Measurements from ENCODE around the gene UFSP2. TPM values are rescaled to one million over a fixed set of nuclear protein-coding genes. Genes with fewer than 3 reads are reported as not detected.

Gene UFSP2
- total and polyA plus RNA-seq, 4 donors, result 13.6 to 48.8 (median 21.9) TPM

DNA sequence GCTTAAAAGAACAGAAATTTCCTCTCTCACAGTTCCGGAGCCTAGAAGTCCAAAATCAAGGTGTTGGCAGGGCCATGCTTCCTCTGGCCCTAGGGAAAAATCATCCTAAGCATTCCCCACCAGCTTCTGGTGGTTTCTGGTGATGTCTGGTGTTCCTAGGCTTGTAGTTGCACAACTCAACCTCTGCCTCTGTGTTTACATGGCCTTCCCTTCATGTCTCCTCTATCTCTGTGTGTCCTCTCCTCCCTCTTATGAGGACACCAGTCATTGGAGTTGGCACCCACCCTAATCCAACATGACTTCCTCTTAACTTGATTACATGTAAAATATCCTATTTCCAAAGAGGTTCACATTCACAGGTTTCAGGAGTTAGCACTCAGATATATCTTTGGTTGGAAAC, 45.4 kb downstream of the UFSP2 start:
- Histone ChIP-seq H3K4me3 (no peak overlapping the region), H3K4me1 (ENCODE audit: control insufficient read depth in 5 of 5, insufficient read depth in 5 of 5, low read length in 5 of 5) (peaks cover 0 to 8% (median 0%) of the 10 kb centered on the region in 5 donors), H3K9ac (ENCODE audit: insufficient read depth in 1 of 2, low read length in 2 of 2) (no peak overlapping the region), H3K27ac (ENCODE audit: low read depth in 1 of 2, low read length in 1 of 2) (no peak overlapping the region), H3K9me3 (ENCODE audit: control insufficient read depth in 4 of 4, insufficient read depth in 3 of 4, low read length in 3 of 4) (peaks cover 0 to 3% (median under 1%) of the 10 kb centered on the region in 4 donors), H3K27me3 (ENCODE audit: control insufficient read depth in 3 of 3, insufficient read depth in 3 of 3, low read length in 2 of 3) (no peaks in the 10 kb centered on the region), H3K36me3 (ENCODE audit: control insufficient read depth in 4 of 4, insufficient read depth in 4 of 4, low read length in 4 of 4) (no peaks in the 10 kb centered on the region)
- DNase-seq (no peak), ATAC-seq (ENCODE audit: insufficient read depth, low FRiP score) (no peak)
- TF ChIP-seq, protein P1, sequence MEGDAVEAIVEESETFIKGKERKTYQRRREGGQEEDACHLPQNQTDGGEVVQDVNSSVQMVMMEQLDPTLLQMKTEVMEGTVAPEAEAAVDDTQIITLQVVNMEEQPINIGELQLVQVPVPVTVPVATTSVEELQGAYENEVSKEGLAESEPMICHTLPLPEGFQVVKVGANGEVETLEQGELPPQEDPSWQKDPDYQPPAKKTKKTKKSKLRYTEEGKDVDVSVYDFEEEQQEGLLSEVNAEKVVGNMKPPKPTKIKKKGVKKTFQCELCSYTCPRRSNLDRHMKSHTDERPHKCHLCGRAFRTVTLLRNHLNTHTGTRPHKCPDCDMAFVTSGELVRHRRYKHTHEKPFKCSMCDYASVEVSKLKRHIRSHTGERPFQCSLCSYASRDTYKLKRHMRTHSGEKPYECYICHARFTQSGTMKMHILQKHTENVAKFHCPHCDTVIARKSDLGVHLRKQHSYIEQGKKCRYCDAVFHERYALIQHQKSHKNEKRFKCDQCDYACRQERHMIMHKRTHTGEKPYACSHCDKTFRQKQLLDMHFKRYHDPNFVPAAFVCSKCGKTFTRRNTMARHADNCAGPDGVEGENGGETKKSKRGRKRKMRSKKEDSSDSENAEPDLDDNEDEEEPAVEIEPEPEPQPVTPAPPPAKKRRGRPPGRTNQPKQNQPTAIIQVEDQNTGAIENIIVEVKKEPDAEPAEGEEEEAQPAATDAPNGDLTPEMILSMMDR (IDR thresholded peaks at IDR 0.05; ENCODE audit: control extremely low read depth, extremely low read depth), result no peak
- WGBS, 2 donors, result 93 to 94% methylated on average over 1 of the region's 1 CpG

GRCh38 chr4:185379326-185380295, 46.2 kb downstream of the UFSP2 start:
- H3K9me3 ChIP-seq (ENCODE audit: control insufficient read depth in 4 of 4, insufficient read depth in 3 of 4, low read length in 3 of 4), result peaks cover 0 to 3% (median under 1%) of the 10 kb centered on the region in 4 donors
- 88 to 95% methylated on average over 13 of the region's 13 CpGs for WGBS, 2 donors
- no peak overlapping the region for H3K9ac ChIP-seq (ENCODE audit: insufficient read depth in 1 of 2, low read length in 2 of 2)
- no peak for ATAC-seq (ENCODE audit: insufficient read depth, low FRiP score)
- TF ChIP-seq, protein P1 (IDR thresholded peaks at IDR 0.05; ENCODE audit: control extremely low read depth, extremely low read depth), result no peak
- H3K36me3 ChIP-seq (ENCODE audit: control insufficient read depth in 4 of 4, insufficient read depth in 4 of 4, low read length in 4 of 4), result no peaks in the 10 kb centered on the region
- no peak overlapping the region for H3K27ac ChIP-seq (ENCODE audit: low read depth in 1 of 2, low read length in 1 of 2)
- H3K4me1 ChIP-seq (ENCODE audit: control insufficient read depth in 5 of 5, insufficient read depth in 5 of 5, low read length in 5 of 5), result peaks cover 0 to 7% (median 0%) of the 10 kb centered on the region in 5 donors
- no peak overlapping the region for H3K4me3 ChIP-seq
- no peaks in the 10 kb centered on the region for H3K27me3 ChIP-seq (ENCODE audit: control insufficient read depth in 3 of 3, insufficient read depth in 3 of 3, low read length in 2 of 3)
- no peak for DNase-seq

GRCh38 chr4:185378264-185378663, 47.5 kb downstream of the UFSP2 start:
- TF ChIP-seq, protein P1 (IDR thresholded peaks at IDR 0.05; ENCODE audit: control extremely low read depth, extremely low read depth), result no peak
- H3K4me3 ChIP-seq, result no peak overlapping the region
- H3K27me3 ChIP-seq (ENCODE audit: control insufficient read depth in 3 of 3, insufficient read depth in 3 of 3, low read length in 2 of 3), result no peaks in the 10 kb centered on the region
- no peak overlapping the region for H3K9ac ChIP-seq (ENCODE audit: insufficient read depth in 1 of 2, low read length in 2 of 2)
- WGBS, 2 donors, result 88% methylated on average over 6 of the region's 6 CpGs
- ATAC-seq (ENCODE audit: insufficient read depth, low FRiP score) (no peak), DNase-seq (no peak)
- no peak overlapping the region for H3K27ac ChIP-seq (ENCODE audit: low read depth in 1 of 2, low read length in 1 of 2)
- H3K9me3 ChIP-seq (ENCODE audit: control insufficient read depth in 4 of 4, insufficient read depth in 3 of 4, low read length in 3 of 4), result peaks cover 0 to 3% (median 0%) of the 10 kb centered on the region in 4 donors
- H3K4me1 ChIP-seq (ENCODE audit: control insufficient read depth in 5 of 5, insufficient read depth in 5 of 5, low read length in 5 of 5), result peaks cover 0 to 2% (median 0%) of the 10 kb centered on the region in 5 donors
- no peaks in the 10 kb centered on the region for H3K36me3 ChIP-seq (ENCODE audit: control insufficient read depth in 4 of 4, insufficient read depth in 4 of 4, low read length in 4 of 4)

Measured in lung (tissue), 12 donors.